ENCODE measurements around the gene GBX1. TPM values are rescaled to one million over a fixed set of nuclear protein-coding genes. Genes with fewer than 3 reads are reported as not detected.

GBX1 gene
- total and polyA plus RNA-seq, 7 donors, result 0.07 to 1.9 (median 0.65) TPM; not detected in 1

GRCh38 chr7:151185762-151186639 is 18.5 kb upstream of the GBX1 start:
- Histone ChIP-seq H3K4me1 (peaks cover 33% of the 10 kb centered on the region), H3K27me3 (ENCODE audit: insufficient read depth in 3 of 3, low read length in 2 of 3) (no peaks in the 10 kb centered on the region), H3K4me3 (peak overlapping the region; percentile 67), H3K36me3 (ENCODE audit: insufficient read depth in 1 of 2, low read depth in 1 of 2) (peaks cover 0 to 15% of the 10 kb centered on the region in 2 donors), H3K27ac (peak overlapping the region; percentile 97), H3K9me3 (no peaks in the 10 kb centered on the region)
- TF ChIP-seq, protein P1, sequence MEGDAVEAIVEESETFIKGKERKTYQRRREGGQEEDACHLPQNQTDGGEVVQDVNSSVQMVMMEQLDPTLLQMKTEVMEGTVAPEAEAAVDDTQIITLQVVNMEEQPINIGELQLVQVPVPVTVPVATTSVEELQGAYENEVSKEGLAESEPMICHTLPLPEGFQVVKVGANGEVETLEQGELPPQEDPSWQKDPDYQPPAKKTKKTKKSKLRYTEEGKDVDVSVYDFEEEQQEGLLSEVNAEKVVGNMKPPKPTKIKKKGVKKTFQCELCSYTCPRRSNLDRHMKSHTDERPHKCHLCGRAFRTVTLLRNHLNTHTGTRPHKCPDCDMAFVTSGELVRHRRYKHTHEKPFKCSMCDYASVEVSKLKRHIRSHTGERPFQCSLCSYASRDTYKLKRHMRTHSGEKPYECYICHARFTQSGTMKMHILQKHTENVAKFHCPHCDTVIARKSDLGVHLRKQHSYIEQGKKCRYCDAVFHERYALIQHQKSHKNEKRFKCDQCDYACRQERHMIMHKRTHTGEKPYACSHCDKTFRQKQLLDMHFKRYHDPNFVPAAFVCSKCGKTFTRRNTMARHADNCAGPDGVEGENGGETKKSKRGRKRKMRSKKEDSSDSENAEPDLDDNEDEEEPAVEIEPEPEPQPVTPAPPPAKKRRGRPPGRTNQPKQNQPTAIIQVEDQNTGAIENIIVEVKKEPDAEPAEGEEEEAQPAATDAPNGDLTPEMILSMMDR (IDR thresholded peaks at IDR 0.05), result peak; percentile 6
- intact Hi-C loops (cut with DNase I), result no loop called here
- 27 to 49% (median 33%) methylated on average over 16 of the region's 16 CpGs for WGBS, 3 donors
- DNase-seq, result peak in 1 of 2 donors; percentile 66
- ATAC-seq, result peak; percentile 41 to 67 (median 60)

GRCh38 chr7:151181011-151181431 is 13.5 kb upstream of the GBX1 start:
- ATAC-seq, result peak in 1 of 4 donors; percentile 18
- peak in 1 of 2 donors; percentile 50 for DNase-seq
- Histone ChIP-seq H3K9me3 (no peaks in the 10 kb centered on the region), H3K4me1 (peaks cover 32% of the 10 kb centered on the region), H3K4me3 (no peak overlapping the region), H3K27me3 (ENCODE audit: insufficient read depth in 3 of 3, low read length in 2 of 3) (no peaks in the 10 kb centered on the region), H3K36me3 (ENCODE audit: insufficient read depth in 1 of 2, low read depth in 1 of 2) (peaks cover 0 to 26% of the 10 kb centered on the region in 2 donors), H3K27ac (no peak overlapping the region)
- WGBS, 3 donors, result 41 to 65% (median 45%) methylated on average over 20 to 22 of the region's 22 CpGs
- TF ChIP-seq, protein P1 (IDR thresholded peaks at IDR 0.05), result no peak
- intact Hi-C loops (cut with DNase I), result no loop called here

DNA sequence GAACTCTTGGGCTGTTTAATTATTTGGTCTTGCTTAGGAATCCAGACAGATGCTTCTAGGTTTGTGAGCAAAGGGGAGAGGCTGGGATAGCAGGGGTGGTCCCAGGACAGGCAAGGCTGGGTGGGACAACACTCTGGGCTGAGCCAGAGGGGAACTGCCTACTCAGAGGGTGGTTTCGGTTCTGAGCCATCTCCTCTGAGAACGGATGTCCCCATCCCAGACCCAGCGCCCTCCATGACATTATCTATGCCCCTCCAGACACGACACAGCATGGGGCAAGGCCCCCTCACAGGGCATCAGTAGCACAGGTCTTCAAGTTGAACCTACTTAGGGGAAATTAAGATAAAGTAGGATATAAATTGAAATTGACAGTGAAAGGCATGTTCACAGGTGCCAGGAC is 12.5 kb upstream of the GBX1 start:
- no peak overlapping the region for H3K27ac ChIP-seq
- H3K27me3 ChIP-seq (ENCODE audit: insufficient read depth in 3 of 3, low read length in 2 of 3), result no peaks in the 10 kb centered on the region
- no peak overlapping the region for H3K4me3 ChIP-seq
- TF ChIP-seq, protein P1 (IDR thresholded peaks at IDR 0.05), result no peak
- peaks cover 31% of the 10 kb centered on the region for H3K4me1 ChIP-seq
- no peaks in the 10 kb centered on the region for H3K9me3 ChIP-seq
- ATAC-seq (no peak), DNase-seq (peak in 1 of 2 donors; percentile 20)
- intact Hi-C loops (cut with DNase I), result no loop called here
- peaks cover 0 to 32% of the 10 kb centered on the region in 2 donors for H3K36me3 ChIP-seq (ENCODE audit: insufficient read depth in 1 of 2, low read depth in 1 of 2)
- 78 to 80% (median 79%) methylated on average over 4 of the region's 4 CpGs for WGBS, 3 donors

DNA sequence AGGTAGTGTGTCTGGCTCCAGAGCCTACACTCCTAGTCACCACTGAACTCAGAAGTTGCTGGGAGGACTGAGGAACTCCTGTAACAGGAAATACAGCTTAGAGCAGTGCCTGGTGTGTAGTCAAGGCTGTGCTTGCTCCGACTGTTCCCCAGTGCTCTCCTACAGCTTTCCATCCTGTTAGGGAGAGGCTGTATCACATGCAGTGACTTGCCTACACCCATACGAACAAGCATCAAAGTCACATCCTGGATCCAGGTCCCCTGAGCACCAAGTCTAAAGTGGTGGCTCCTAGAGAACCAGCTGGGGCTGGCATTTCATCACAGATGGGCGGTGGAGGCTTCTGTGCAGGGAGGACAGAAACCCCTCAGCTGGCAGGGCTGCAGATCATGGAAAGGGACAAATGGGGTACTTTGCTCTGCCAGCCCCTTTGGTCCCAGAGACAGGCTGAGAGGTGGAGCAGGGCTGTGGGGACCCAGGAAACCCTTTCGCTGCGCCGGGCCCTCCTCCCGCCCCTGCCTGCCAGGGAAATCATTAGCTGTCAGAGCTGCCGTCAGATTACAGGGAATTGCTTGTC is 11.9 kb upstream of the GBX1 start:
- 79 to 84% (median 81%) methylated on average over 8 of the region's 8 CpGs for WGBS, 3 donors
- no peak for ATAC-seq
- TF ChIP-seq, protein P1 (IDR thresholded peaks at IDR 0.05), result no peak
- Histone ChIP-seq H3K27me3 (ENCODE audit: insufficient read depth in 3 of 3, low read length in 2 of 3) (no peaks in the 10 kb centered on the region), H3K9me3 (no peaks in the 10 kb centered on the region), H3K4me3 (no peak overlapping the region), H3K36me3 (ENCODE audit: insufficient read depth in 1 of 2, low read depth in 1 of 2) (peaks cover 0 to 32% of the 10 kb centered on the region in 2 donors), H3K4me1 (peaks cover 26% of the 10 kb centered on the region), H3K27ac (no peak overlapping the region)
- intact Hi-C loops (cut with DNase I), result no loop called here
- DNase-seq, result peak in 1 of 2 donors; percentile 34

Data from psoas muscle (tissue), 8 donors.